ENCODE measurements around the gene FBXW7. TPM values are rescaled to one million over a fixed set of nuclear protein-coding genes. Genes with fewer than 3 reads are reported as not detected.

FBXW7 gene
- total and polyA plus RNA-seq, 2 experiments from 2014 or later = 19.7 to 67.7 TPM

- Histone ChIP-seq H3K9me3 (ENCODE audit: low read depth) (no peaks in the 10 kb centered on the region), H3K36me3 (no peaks in the 10 kb centered on the region), H3K4me3 (no peak overlapping the region), H3K27ac (no peak overlapping the region), H3K4me1 (ENCODE audit: low read depth) (peaks cover 8% of the 10 kb centered on the region), H3K27me3 (no peaks in the 10 kb centered on the region)
- DNase-seq (ENCODE audit: low read depth in 1 of 2, low spot score in 1 of 2) = peak in 1 of 2 donors; percentile 24
- peak; percentile 66 for TF ChIP-seq CTCF (IDR thresholded peaks at IDR 0.05; ENCODE audit: low read depth, low read length)
Measured at GRCh38 chr4:152385551-152385950, 150.3 kb downstream of the FBXW7 start.

GRCh38 chr4:152382057-152382785 is 153.7 kb downstream of the FBXW7 start:
- H3K9me3 ChIP-seq (ENCODE audit: low read depth) = no peaks in the 10 kb centered on the region
- peaks cover 8% of the 10 kb centered on the region for H3K4me1 ChIP-seq (ENCODE audit: low read depth)
- H3K27me3 ChIP-seq = no peaks in the 10 kb centered on the region
- H3K27ac ChIP-seq = peak overlapping the region; percentile 25
- no peak for TF ChIP-seq CTCF (IDR thresholded peaks at IDR 0.05; ENCODE audit: low read depth, low read length)
- peak; percentile 17 to 25 for DNase-seq (ENCODE audit: low read depth in 1 of 2, low spot score in 1 of 2)
- H3K4me3 ChIP-seq = no peak overlapping the region
- H3K36me3 ChIP-seq = no peaks in the 10 kb centered on the region

GRCh38 chr4:152380919-152381318 is 155.0 kb downstream of the FBXW7 start:
- Histone ChIP-seq H3K27ac (no peak overlapping the region), H3K9me3 (ENCODE audit: low read depth) (no peaks in the 10 kb centered on the region), H3K27me3 (no peaks in the 10 kb centered on the region), H3K4me1 (ENCODE audit: low read depth) (peaks cover 8% of the 10 kb centered on the region), H3K36me3 (no peaks in the 10 kb centered on the region), H3K4me3 (no peak overlapping the region)
- DNase-seq (ENCODE audit: low read depth in 1 of 2, low spot score in 1 of 2) = no peak
- no peak for TF ChIP-seq CTCF (IDR thresholded peaks at IDR 0.05; ENCODE audit: low read depth, low read length)

- no peaks in the 10 kb centered on the region for H3K9me3 ChIP-seq (ENCODE audit: low read depth)
- H3K4me3 ChIP-seq = no peak overlapping the region
- DNase-seq (ENCODE audit: low read depth in 1 of 2, low spot score in 1 of 2) = no peak
- H3K4me1 ChIP-seq (ENCODE audit: low read depth) = peaks cover 8% of the 10 kb centered on the region
- H3K27me3 ChIP-seq = no peaks in the 10 kb centered on the region
- H3K27ac ChIP-seq = no peak overlapping the region
- TF ChIP-seq CTCF (IDR thresholded peaks at IDR 0.05; ENCODE audit: low read depth, low read length) = no peak
- H3K36me3 ChIP-seq = no peaks in the 10 kb centered on the region
Measured at GRCh38 chr4:152380185-152380584, 155.7 kb downstream of the FBXW7 start.

GRCh38 chr4:152374606-152375285 is 161.1 kb downstream of the FBXW7 start:
- Histone ChIP-seq H3K27ac (no peak overlapping the region), H3K27me3 (no peaks in the 10 kb centered on the region), H3K4me1 (ENCODE audit: low read depth) (no peaks in the 10 kb centered on the region), H3K9me3 (ENCODE audit: low read depth) (no peaks in the 10 kb centered on the region), H3K4me3 (no peak overlapping the region), H3K36me3 (no peaks in the 10 kb centered on the region)
- TF ChIP-seq CTCF (IDR thresholded peaks at IDR 0.05; ENCODE audit: low read depth, low read length) = no peak
- no peak for DNase-seq (ENCODE audit: low read depth in 1 of 2, low spot score in 1 of 2)
